Keratinocyte (primary cell): ENCODE measurements around the gene USH2A. TPM values are rescaled to one million over a fixed set of nuclear protein-coding genes. Genes with fewer than 3 reads are reported as not detected.

Experiments used
- DNase-seq: peaks from one replicate; pipeline ENCODE4 v3.0.0-alpha.2; 2011; ENCODE audit warnings: low read depth, missing footprints, low spot score
- FAIRE-seq: peaks from 2 replicates; lab custom pipeline; 2011; peaks lifted over from hg19 to GRCh38; lab: Jason Lieb, UNC
- H2AFZ ChIP-seq: 2 replicates; pipeline ENCODE4 v1.6.0; 2012; ENCODE audit warnings: low read length, control low read depth, inconsistent platforms; ENCODE audit not compliant: control insufficient read depth
- H3K27ac ChIP-seq: 2 replicates; pipeline ENCODE4 v1.5.1; 2011; ENCODE audit warnings: low read length; ENCODE audit not compliant: control insufficient read depth, insufficient read depth
- H3K27me3 ChIP-seq: 3 replicates; pipeline ENCODE4 v1.6.0; 2011; ENCODE audit warnings: low read length; ENCODE audit not compliant: control insufficient read depth, insufficient read depth; ENCODE audit errors: extremely low read depth
- H3K36me3 ChIP-seq, 2 experiments: 2 replicates in 1 of 2; 3 replicates in 1 of 2; pipeline ENCODE4 v1.5.1; 2011; ENCODE audit warnings: low read length in 2 of 2, mild to moderate bottlenecking in 1 of 2; ENCODE audit not compliant: control insufficient read depth in 2 of 2, insufficient read depth in 2 of 2; ENCODE audit errors: extremely low read depth in 1 of 2
- H3K4me1 ChIP-seq: 3 replicates; pipeline ENCODE4 v1.5.1; 2011; ENCODE audit warnings: low read length; ENCODE audit not compliant: control insufficient read depth, insufficient read depth; ENCODE audit errors: extremely low read depth
- H3K4me2 ChIP-seq: 3 replicates; pipeline ENCODE4 v1.6.0; 2011; ENCODE audit warnings: low read depth, low read length; ENCODE audit not compliant: control insufficient read depth, insufficient read depth; ENCODE audit errors: extremely low read depth
- H3K4me3 ChIP-seq, 3 experiments: fragments of 200-600 bp in 1 of 3; sonication (generic) in 1 of 3; 2 replicates in 2 of 3; 3 replicates in 1 of 3; pipeline ENCODE4 v1.5.1; 2011 to 2016; ENCODE audit warnings: low read length in 3 of 3, mild to moderate bottlenecking in 3 of 3, control low read depth in 2 of 3, inconsistent platforms in 1 of 3, low read depth in 1 of 3, mixed read lengths in 1 of 3, mixed run types in 1 of 3, moderate library complexity in 1 of 3; ENCODE audit not compliant: control insufficient read depth in 2 of 3, insufficient read depth in 2 of 3; ENCODE audit errors: extremely low read depth in 1 of 3
- H3K79me2 ChIP-seq: 2 replicates; pipeline ENCODE4 v1.6.0; 2012; ENCODE audit warnings: low read length; ENCODE audit not compliant: control insufficient read depth, insufficient read depth
- H3K9ac ChIP-seq: 3 replicates; pipeline ENCODE4 v1.6.0; 2011; ENCODE audit warnings: low read length; ENCODE audit not compliant: control insufficient read depth, insufficient read depth; ENCODE audit errors: extremely low read depth
- H3K9me1 ChIP-seq: 3 replicates; pipeline ENCODE4 v1.6.0; 2011; ENCODE audit warnings: low read length; ENCODE audit not compliant: control insufficient read depth, insufficient read depth; ENCODE audit errors: extremely low read depth
- H3K9me3 ChIP-seq: 2 replicates; pipeline ENCODE4 v1.5.1; 2012; ENCODE audit warnings: low read depth, low read length; ENCODE audit not compliant: control insufficient read depth
- H4K20me1 ChIP-seq: 3 replicates; pipeline ENCODE4 v1.6.0; 2011; ENCODE audit warnings: low read length; ENCODE audit not compliant: control insufficient read depth, insufficient read depth; ENCODE audit errors: extremely low read depth
- CTCF ChIP-seq, 3 experiments: IDR thresholded peaks in 1 of 3; conservative IDR thresholded peaks in 1 of 3; optimal IDR thresholded peaks in 1 of 3; 2 replicates in 2 of 3; 3 replicates in 1 of 3; pipeline versions ENCODE3 to v1.5.1; 2011; ENCODE audit warnings: low read length in 3 of 3, mild to moderate bottlenecking in 3 of 3, moderate library complexity in 2 of 3, control low read depth in 1 of 3, inconsistent platforms in 1 of 3; ENCODE audit not compliant: insufficient read depth in 2 of 3; ENCODE audit errors: extremely low read depth in 1 of 3
- EZH2 ChIP-seq: IDR thresholded peaks from one replicate; pipeline ENCODE4 v1.6.1; 2012; ENCODE audit warnings: inconsistent platforms, mild to moderate bottlenecking, low read length, moderate library complexity
- dilution Hi-C: fragments of 300-500 bp; cut with MboI; formaldehyde crosslinking; loops from one replicate; pipeline ENCODE4 v1.7.0; 2020; ENCODE audit warnings: low sequenced_read_pairs; ENCODE audit not compliant: extremely low pct_ligation_motif_present
- polyA plus RNA-seq, 5 experiments: library from polyadenylated mRNA; depleted of rRNA in 3 of 5; stranded (reverse) in 3 of 5; stranded (forward) in 1 of 5; unstranded in 1 of 5; fragments of >200 nt; gene quantifications; 1 replicate in 1 of 5; 2 replicates in 3 of 5; 3 replicates in 1 of 5; pipeline versions ENCODE4 v1.2.1 to v1.2.3, GENCODE V29; 2011 to 2012; ENCODE audit warnings: missing spikeins in 2 of 5, low read depth in 1 of 5, low replicate concordance in 1 of 5

Gene USH2A
- polyA plus RNA-seq, 1 donor (not counting 4 experiments of a cell fraction or from before 2014, with no cell fraction given): not detected

GRCh38 chr1:216223486-216223885 is 199.8 kb downstream of the USH2A start:
- no peaks in the 10 kb centered on the region for H3K9me3 ChIP-seq
- no peak overlapping the region for H3K27ac ChIP-seq
- no peak for TF ChIP-seq EZH2
- no peak for TF ChIP-seq CTCF (optimal IDR thresholded peaks at IDR 0.05 in 1 of 3, IDR thresholded peaks at IDR 0.05 in 1 of 3, conservative IDR thresholded peaks at IDR 0.05 in 1 of 3; ENCODE audit: extremely low read depth in 1 of 3, insufficient read depth in 2 of 3, low read length in 3 of 3)
- dilution Hi-C loops: no loop called here
- no peak overlapping the region for H3K4me2 ChIP-seq
- no peaks in the 10 kb centered on the region for H4K20me1 ChIP-seq
- H3K79me2 ChIP-seq: no peaks in the 10 kb centered on the region
- no peak overlapping the region for H3K9ac ChIP-seq
- no peaks in the 10 kb centered on the region for H3K4me1 ChIP-seq
- H3K36me3 ChIP-seq: no peaks in the 10 kb centered on the region
- no peaks in the 10 kb centered on the region for H3K27me3 ChIP-seq
- DNase-seq: no peak
- H3K9me1 ChIP-seq: no peaks in the 10 kb centered on the region
- H2AFZ ChIP-seq: no peak overlapping the region
- FAIRE-seq: no peak
- no peak overlapping the region for H3K4me3 ChIP-seq

- TF ChIP-seq EZH2 (no peak), CTCF (optimal IDR thresholded peaks at IDR 0.05 in 1 of 3, IDR thresholded peaks at IDR 0.05 in 1 of 3, conservative IDR thresholded peaks at IDR 0.05 in 1 of 3; ENCODE audit: extremely low read depth in 1 of 3, insufficient read depth in 2 of 3, low read length in 3 of 3) (no peak)
- Histone ChIP-seq H4K20me1 (no peaks in the 10 kb centered on the region), H3K79me2 (no peaks in the 10 kb centered on the region), H3K9ac (no peak overlapping the region), H3K9me3 (no peaks in the 10 kb centered on the region), H3K4me3 (no peak overlapping the region), H2AFZ (no peak overlapping the region), H3K27ac (no peak overlapping the region), H3K27me3 (no peaks in the 10 kb centered on the region), H3K36me3 (no peaks in the 10 kb centered on the region), H3K9me1 (no peaks in the 10 kb centered on the region), H3K4me1 (no peaks in the 10 kb centered on the region), H3K4me2 (no peak overlapping the region)
- FAIRE-seq (no peak), DNase-seq (no peak)
- dilution Hi-C loops: no loop called here
Observed at GRCh38 chr1:216222288-216222687, 201.0 kb downstream of the USH2A start.
